Hepatocyte (in vitro differentiated cells): ENCODE results near the gene D2HGDH. TPM values are rescaled to one million over a fixed set of nuclear protein-coding genes. Genes with fewer than 3 reads are reported as not detected.

Source experiments
- DNase-seq: peaks from one replicate; pipeline ENCODE4 v3.0.0-alpha.2; 2016; ENCODE audit warnings: low spot score
- H2AFZ ChIP-seq: fragments of 200-600 bp; sonication (generic); 2 replicates; pipeline ENCODE4 v1.6.0; 2016; ENCODE audit warnings: antibody characterized with exemption, mild to moderate bottlenecking
- H3K27ac ChIP-seq: fragments of 200-600 bp; sonication (generic); 2 replicates; pipeline ENCODE4 v1.5.1; 2016; ENCODE audit warnings: mild to moderate bottlenecking
- H3K27me3 ChIP-seq: fragments of 200-600 bp; sonication (generic); 2 replicates; pipeline ENCODE4 v1.6.1; 2016
- H3K36me3 ChIP-seq: fragments of 200-600 bp; sonication (generic); replicated peaks from 2 replicates; pipeline ENCODE4 v1.5.1; 2016; ENCODE audit warnings: low read depth; ENCODE audit not compliant: insufficient read depth
- H3K4me1 ChIP-seq: fragments of 200-600 bp; sonication (generic); 2 replicates; pipeline ENCODE4 v1.5.1; 2016; ENCODE audit warnings: mild to moderate bottlenecking, moderate library complexity; ENCODE audit not compliant: insufficient read depth
- H3K4me2 ChIP-seq: fragments of 200-600 bp; sonication (generic); 2 replicates; pipeline ENCODE4 v1.6.0; 2016
- H3K4me3 ChIP-seq: fragments of 200-600 bp; sonication (generic); 2 replicates; pipeline ENCODE4 v1.5.1; 2016; ENCODE audit warnings: mild to moderate bottlenecking
- H3K79me2 ChIP-seq: fragments of 200-600 bp; sonication (generic); 2 replicates; pipeline ENCODE4 v1.6.0; 2017; ENCODE audit warnings: mild to moderate bottlenecking
- H3K9me2 ChIP-seq: fragments of 200-600 bp; sonication (generic); replicated peaks from 2 replicates; pipeline ENCODE4 v1.6.0; 2017; ENCODE audit warnings: mild to moderate bottlenecking; ENCODE audit not compliant: insufficient read depth
- H3K9me3 ChIP-seq: fragments of 200-600 bp; sonication (generic); 2 replicates; pipeline ENCODE4 v1.5.1; 2016; ENCODE audit warnings: low read depth, mild to moderate bottlenecking
- H4K20me1 ChIP-seq: fragments of 200-600 bp; sonication (generic); 2 replicates; pipeline ENCODE4 v1.6.0; 2016; ENCODE audit warnings: mild to moderate bottlenecking; ENCODE audit not compliant: insufficient read depth, poor library complexity, severe bottlenecking
- EZH2 ChIP-seq: fragments of 200-600 bp; sonication (generic); IDR thresholded peaks from 2 replicates; pipeline ENCODE4 v1.6.1; 2016; ENCODE audit warnings: antibody characterized with exemption, mild to moderate bottlenecking, borderline replicate concordance
- EZH2phosphoT487 ChIP-seq: fragments of 200-600 bp; sonication (generic); IDR thresholded peaks from one replicate; pipeline ENCODE4 v1.6.1; 2018; ENCODE audit warnings: antibody characterized with exemption, mild to moderate bottlenecking, low read depth, moderate library complexity; ENCODE audit not compliant: unreplicated experiment, severe bottlenecking
- WGBS: methylation state at CpG from one replicate; pipeline ENCODE4 v1.1.6; 2016; ENCODE audit warnings: low lambda C conversion rate; ENCODE audit errors: missing lambda C conversion rate; 5-methylcytosine and 5-hydroxymethylcytosine counted together
- polyA plus RNA-seq: library from polyadenylated mRNA; unstranded; fragments of >200 nt; fragmentation: Nextera tagmentation; extraction: Ambion mirVana; gene quantifications from 2 replicates; pipeline ENCODE4 v1.2.1, GENCODE V29; 2016
- total RNA-seq: library from RNA; depleted of rRNA; stranded (reverse); fragments of >200 nt; gene quantifications from 2 replicates; pipeline ENCODE4 v1.2.3, GENCODE V29; 2014
- TF ChIP-seq, protein P1 (sequence below): fragments of 200-600 bp; sonication (generic); IDR thresholded peaks from 2 replicates; pipeline ENCODE4 v1.5.1; 2016; ENCODE audit warnings: antibody characterized with exemption, mild to moderate bottlenecking; ENCODE audit not compliant: poor library complexity

Gene D2HGDH
- total and polyA plus RNA-seq, 2 experiments from 2014 or later = 12.9 to 41.2 TPM

DNA sequence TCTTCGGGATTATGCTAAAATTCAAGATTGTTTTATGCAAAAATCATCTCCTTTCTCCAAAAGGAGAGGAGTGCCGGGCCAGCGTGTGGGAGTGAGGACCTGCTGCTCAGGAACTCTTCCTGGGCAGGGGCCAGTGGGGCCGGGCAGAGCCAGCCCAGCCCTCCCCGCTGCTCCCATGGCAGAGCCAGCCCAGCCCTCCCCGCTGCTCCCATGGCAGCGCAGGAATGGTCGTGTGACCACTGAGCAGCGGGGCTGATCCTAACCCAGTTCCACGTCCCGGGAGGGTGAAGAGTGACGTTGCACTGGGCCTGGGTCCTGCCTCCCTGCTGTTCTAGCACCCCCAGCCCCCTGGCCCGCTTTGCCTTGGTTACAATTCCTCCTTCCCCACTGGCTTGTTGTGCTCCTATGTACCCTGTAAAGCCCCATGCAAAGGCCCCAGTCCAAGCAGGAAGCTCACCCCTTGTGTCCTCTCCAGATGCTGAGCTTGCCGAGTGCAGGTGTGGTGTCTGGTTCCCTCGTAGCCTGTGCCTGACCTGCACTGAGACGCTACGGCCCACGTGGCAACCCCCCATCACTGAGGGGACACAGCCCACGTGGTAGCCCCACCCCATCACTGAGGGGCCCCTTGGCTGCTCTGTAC, 63.1 kb downstream of the D2HGDH start:
- Histone ChIP-seq H2AFZ (no peak overlapping the region), H3K9me2 (no peaks in the 10 kb centered on the region), H3K4me3 (no peak overlapping the region), H4K20me1 (no peaks in the 10 kb centered on the region), H3K36me3 (no peaks in the 10 kb centered on the region), H3K4me2 (no peak overlapping the region), H3K27me3 (no peaks in the 10 kb centered on the region), H3K27ac (no peak overlapping the region), H3K79me2 (no peaks in the 10 kb centered on the region), H3K4me1 (no peaks in the 10 kb centered on the region), H3K9me3 (no peaks in the 10 kb centered on the region)
- WGBS = 85% methylated on average over 17 of the region's 19 CpGs
- no peak for DNase-seq
- TF ChIP-seq, protein P1, sequence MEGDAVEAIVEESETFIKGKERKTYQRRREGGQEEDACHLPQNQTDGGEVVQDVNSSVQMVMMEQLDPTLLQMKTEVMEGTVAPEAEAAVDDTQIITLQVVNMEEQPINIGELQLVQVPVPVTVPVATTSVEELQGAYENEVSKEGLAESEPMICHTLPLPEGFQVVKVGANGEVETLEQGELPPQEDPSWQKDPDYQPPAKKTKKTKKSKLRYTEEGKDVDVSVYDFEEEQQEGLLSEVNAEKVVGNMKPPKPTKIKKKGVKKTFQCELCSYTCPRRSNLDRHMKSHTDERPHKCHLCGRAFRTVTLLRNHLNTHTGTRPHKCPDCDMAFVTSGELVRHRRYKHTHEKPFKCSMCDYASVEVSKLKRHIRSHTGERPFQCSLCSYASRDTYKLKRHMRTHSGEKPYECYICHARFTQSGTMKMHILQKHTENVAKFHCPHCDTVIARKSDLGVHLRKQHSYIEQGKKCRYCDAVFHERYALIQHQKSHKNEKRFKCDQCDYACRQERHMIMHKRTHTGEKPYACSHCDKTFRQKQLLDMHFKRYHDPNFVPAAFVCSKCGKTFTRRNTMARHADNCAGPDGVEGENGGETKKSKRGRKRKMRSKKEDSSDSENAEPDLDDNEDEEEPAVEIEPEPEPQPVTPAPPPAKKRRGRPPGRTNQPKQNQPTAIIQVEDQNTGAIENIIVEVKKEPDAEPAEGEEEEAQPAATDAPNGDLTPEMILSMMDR = no peak
- TF ChIP-seq EZH2phosphoT487 (no peak), EZH2 (no peak)

DNA sequence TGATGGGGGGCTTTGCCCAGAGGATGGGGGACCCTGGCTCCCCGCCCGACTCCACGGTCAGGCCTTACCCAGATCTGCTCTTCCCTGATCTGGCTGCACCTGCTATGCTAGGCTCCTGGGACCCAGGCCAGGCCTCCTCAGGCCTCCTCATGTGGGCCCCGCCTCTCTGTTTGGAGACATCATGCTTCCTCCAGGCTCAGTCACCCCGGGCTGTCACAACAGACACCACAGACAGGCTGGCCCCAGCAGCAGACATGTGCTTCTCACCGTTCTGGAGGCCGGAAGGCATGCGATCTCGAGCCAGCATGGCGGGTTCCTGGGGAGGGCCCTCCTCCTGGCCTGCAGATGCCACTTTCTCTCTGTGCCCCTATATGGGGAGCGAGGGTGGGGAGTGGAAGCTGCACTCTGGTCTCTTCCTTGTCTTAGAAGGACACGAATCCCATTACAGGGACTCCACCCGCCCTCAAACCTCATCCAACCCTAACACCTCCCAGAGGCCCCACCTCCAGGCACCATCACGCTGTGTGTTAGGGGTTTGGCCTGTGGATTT, 63.7 kb downstream of the D2HGDH start:
- DNase-seq = no peak
- Histone ChIP-seq H3K4me1 (no peaks in the 10 kb centered on the region), H4K20me1 (no peaks in the 10 kb centered on the region), H3K4me2 (no peak overlapping the region), H3K9me3 (no peaks in the 10 kb centered on the region), H3K79me2 (no peaks in the 10 kb centered on the region), H3K36me3 (no peaks in the 10 kb centered on the region), H3K27ac (no peak overlapping the region), H2AFZ (no peak overlapping the region), H3K9me2 (no peaks in the 10 kb centered on the region), H3K4me3 (no peak overlapping the region), H3K27me3 (no peaks in the 10 kb centered on the region)
- TF ChIP-seq EZH2 (no peak), EZH2phosphoT487 (no peak)
- TF ChIP-seq, protein P1 = no peak
- WGBS = 84% methylated on average over 14 of the region's 14 CpGs

DNA sequence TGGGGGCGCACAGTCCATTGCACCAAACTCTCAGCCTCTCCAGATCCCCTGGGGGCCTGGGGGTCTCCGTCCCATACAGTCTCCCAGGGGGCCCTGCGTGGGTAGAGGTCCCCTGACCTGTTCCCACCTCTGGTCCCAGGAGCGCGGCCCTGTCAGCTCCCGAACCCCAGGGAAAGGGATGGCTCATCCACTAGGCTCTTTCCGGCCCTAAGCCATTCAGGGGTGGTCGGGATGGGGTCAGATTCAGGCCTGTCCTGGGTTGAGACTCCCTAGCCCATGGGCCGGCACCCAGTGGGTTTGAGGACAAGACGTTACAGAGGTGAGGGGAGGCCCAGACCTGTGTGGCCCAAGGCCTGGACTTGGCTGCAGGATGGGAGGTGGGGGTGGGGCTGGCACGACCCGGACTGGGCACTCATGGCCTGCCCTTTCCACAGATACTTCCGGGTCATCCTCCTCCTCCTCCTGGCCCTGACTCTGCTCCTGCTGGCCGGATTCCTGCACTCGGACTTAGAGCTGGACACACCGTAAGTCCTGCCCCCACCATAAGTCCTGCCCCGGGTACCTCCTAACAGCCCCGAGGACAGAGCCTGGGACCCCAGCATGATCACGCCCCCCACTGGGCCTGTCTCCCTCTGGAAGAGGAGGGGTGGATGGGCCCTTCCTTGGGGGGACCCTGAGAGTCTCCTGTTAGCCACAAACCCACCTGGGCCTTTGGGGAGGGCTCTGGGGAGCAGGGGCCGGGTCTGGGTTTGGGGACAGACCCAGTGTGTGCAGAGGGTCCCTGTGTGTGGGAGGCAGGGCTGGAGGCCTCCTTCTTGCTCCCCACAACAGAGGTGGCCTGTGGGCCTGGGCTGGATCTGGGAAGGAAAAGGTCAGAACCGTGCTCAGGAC, 64.4 kb downstream of the D2HGDH start:
- Histone ChIP-seq H3K79me2 (no peaks in the 10 kb centered on the region), H3K4me3 (no peak overlapping the region), H3K27me3 (no peaks in the 10 kb centered on the region), H3K4me2 (no peak overlapping the region), H3K4me1 (no peaks in the 10 kb centered on the region), H3K9me2 (no peaks in the 10 kb centered on the region), H4K20me1 (no peaks in the 10 kb centered on the region), H3K9me3 (no peaks in the 10 kb centered on the region), H3K27ac (no peak overlapping the region), H3K36me3 (no peaks in the 10 kb centered on the region), H2AFZ (no peak overlapping the region)
- TF ChIP-seq, protein P1 = no peak
- TF ChIP-seq EZH2phosphoT487 (no peak), EZH2 (no peak)
- DNase-seq = no peak
- WGBS = 95% methylated on average over 21 of the region's 21 CpGs
